Suppressor macrophage (primary cell): ENCODE data around the gene CLIC4.
"Not testable (repeated sequence)": the region's sequence is repeated elsewhere in the genome, so short reads cannot be mapped to it uniquely, and the experiment has no call there.

Source experiments
- DNase-seq, 4 experiments: peaks; one replicate each; pipeline ENCODE4 v3.0.0-alpha.2; 2020 to 2022

Gene CLIC4

GRCh38 chr1:24775916-24776315 is 30.7 kb downstream of the CLIC4 start:
- no peak for DNase-seq

GRCh38 chr1:24776821-24777220 is 31.6 kb downstream of the CLIC4 start:
- DNase-seq = no peak

- no peak for DNase-seq
Measured at GRCh38 chr1:24778141-24778540, 32.9 kb downstream of the CLIC4 start.

GRCh38 chr1:24779199-24779598 is 34.0 kb downstream of the CLIC4 start:
- not testable (repeated sequence) for DNase-seq

GRCh38 chr1:24779689-24780464 is 34.6 kb downstream of the CLIC4 start:
- DNase-seq = no peak

- DNase-seq = not testable (repeated sequence)
Measured at GRCh38 chr1:24780626-24781025, 35.4 kb downstream of the CLIC4 start.

- DNase-seq = no peak
Measured at GRCh38 chr1:24782689-24783088, 37.4 kb downstream of the CLIC4 start.

- no peak for DNase-seq
Measured at GRCh38 chr1:24783713-24784112, 38.5 kb downstream of the CLIC4 start.

- DNase-seq = peak in 3 of 4 experiments; percentile 18 to 57 (median 48)
Measured at GRCh38 chr1:24786191-24786590, 40.9 kb downstream of the CLIC4 start.

- DNase-seq = no peak
Measured at GRCh38 chr1:24790490-24790889, 45.2 kb downstream of the CLIC4 start.

GRCh38 chr1:24793447-24794129 is 48.3 kb downstream of the CLIC4 start:
- no peak for DNase-seq

- peak in 3 of 4 experiments; percentile 24 to 62 (median 62) for DNase-seq
Measured at GRCh38 chr1:24794130-24794502, 48.9 kb downstream of the CLIC4 start.

GRCh38 chr1:24795236-24795635 is 50.0 kb downstream of the CLIC4 start:
- no peak for DNase-seq

- DNase-seq = no peak
Measured at GRCh38 chr1:24796524-24796923, 51.3 kb downstream of the CLIC4 start.

- DNase-seq = not testable (repeated sequence)
Measured at GRCh38 chr1:24799242-24799641, 54.0 kb downstream of the CLIC4 start.

GRCh38 chr1:24801176-24801575 is 55.9 kb downstream of the CLIC4 start:
- DNase-seq = peak; percentile 60 to 85 (median 74)

GRCh38 chr1:24803220-24803619 is 58.0 kb downstream of the CLIC4 start:
- DNase-seq = no peak

- DNase-seq = peak; percentile 18 to 49 (median 34)
Measured at GRCh38 chr1:24803987-24804530, 58.8 kb downstream of the CLIC4 start.

GRCh38 chr1:24805534-24806301 is 60.5 kb downstream of the CLIC4 start:
- DNase-seq = peak; percentile 74 to 85 (median 82)

GRCh38 chr1:24806588-24806987 is 61.3 kb downstream of the CLIC4 start:
- DNase-seq = peak in 2 of 4 experiments; percentile 33

- DNase-seq = not testable (repeated sequence)
Measured at GRCh38 chr1:24811494-24811893, 66.2 kb downstream of the CLIC4 start.

GRCh38 chr1:24820221-24820620 is 75.0 kb downstream of the CLIC4 start:
- DNase-seq = not testable (repeated sequence)

- peak in 2 of 4 experiments; percentile 63 to 68 for DNase-seq
Measured at GRCh38 chr1:24822887-24823286, 77.6 kb downstream of the CLIC4 start.
